Neural progenitor cell (in vitro differentiated cells): ENCODE data around the gene CHCHD6. TPM values are rescaled to one million over a fixed set of nuclear protein-coding genes. Genes with fewer than 3 reads are reported as not detected.

Experiments
- DNase-seq: peaks from one replicate; pipeline ENCODE4 v3.0.0-alpha.2; 2016; ENCODE audit warnings: low spot score
- H2AFZ ChIP-seq: fragments of 200-600 bp; sonication (generic); replicated peaks from 2 replicates; pipeline ENCODE4 v1.6.1; 2016; ENCODE audit warnings: antibody characterized with exemption
- H3F3A ChIP-seq: fragments of 200-600 bp; sonication (generic); 2 replicates; pipeline ENCODE4 v1.6.1; 2016; ENCODE audit warnings: antibody characterized with exemption, low read depth
- H3K27ac ChIP-seq: fragments of 200-600 bp; sonication (generic); 2 replicates; pipeline ENCODE4 v1.5.1; 2016; ENCODE audit warnings: mild to moderate bottlenecking
- H3K27me3 ChIP-seq: fragments of 200-600 bp; sonication (generic); 2 replicates; pipeline ENCODE4 v1.6.1; 2016; ENCODE audit warnings: mild to moderate bottlenecking, moderate library complexity
- H3K36me3 ChIP-seq: fragments of 200-600 bp; sonication (generic); 2 replicates; pipeline ENCODE4 v1.5.1; 2016
- H3K4me1 ChIP-seq: fragments of 200-600 bp; sonication (generic); 2 replicates; pipeline ENCODE4 v1.6.1; 2016; ENCODE audit warnings: mixed run types
- H3K4me2 ChIP-seq: fragments of 200-600 bp; sonication (generic); 2 replicates; pipeline ENCODE4 v1.6.1; 2016
- H3K4me3 ChIP-seq: fragments of 200-600 bp; sonication (generic); 2 replicates; pipeline ENCODE4 v1.5.1; 2016
- H3K79me2 ChIP-seq: fragments of 200-600 bp; sonication (generic); 2 replicates; pipeline ENCODE4 v1.6.1; 2016; ENCODE audit warnings: low read depth
- H3K9ac ChIP-seq: fragments of 200-600 bp; sonication (generic); 2 replicates; pipeline ENCODE4 v1.6.1; 2016
- H3K9me3 ChIP-seq: fragments of 200-600 bp; sonication (generic); 2 replicates; pipeline ENCODE4 v1.5.1; 2016; ENCODE audit warnings: low read depth
- H4K20me1 ChIP-seq: fragments of 200-600 bp; sonication (generic); 2 replicates; pipeline ENCODE4 v1.6.1; 2016; ENCODE audit warnings: low read depth
- H3K27ac Mint-ChIP-seq: 3 replicates; pipeline ENCODE4 v1.8.0; 2021; ENCODE audit warnings: mixed read lengths
- H3K27me3 Mint-ChIP-seq: 2 replicates; pipeline ENCODE4 v1.8.0; 2022; ENCODE audit warnings: low read depth, mild to moderate bottlenecking, inconsistent platforms, moderate library complexity, mixed read lengths; ENCODE audit not compliant: insufficient read depth
- H3K36me3 Mint-ChIP-seq: 3 replicates; pipeline ENCODE4 v1.8.0; 2021; ENCODE audit warnings: mixed read lengths
- H3K4me1 Mint-ChIP-seq: 3 replicates; pipeline ENCODE4 v1.8.0; 2021; ENCODE audit warnings: mixed read lengths
- H3K4me3 Mint-ChIP-seq: 3 replicates; pipeline ENCODE4 v1.8.0; 2021; ENCODE audit warnings: mild to moderate bottlenecking, moderate library complexity, mixed read lengths
- H3K9me3 Mint-ChIP-seq: 3 replicates; pipeline ENCODE4 v1.8.0; 2020; ENCODE audit warnings: mixed read lengths
- EZH2 ChIP-seq: fragments of 200-600 bp; sonication (generic); IDR thresholded peaks from 2 replicates; pipeline ENCODE4 v1.6.1; 2017; ENCODE audit warnings: antibody characterized with exemption, mild to moderate bottlenecking, moderate library complexity
- EZH2phosphoT487 ChIP-seq: fragments of 200-600 bp; sonication (generic); IDR thresholded peaks from 2 replicates; pipeline ENCODE4 v1.6.1; 2017; ENCODE audit warnings: antibody characterized with exemption
- total RNA-seq: library from RNA; depleted of rRNA; stranded (reverse); fragments of >200 nt; gene quantifications from 2 replicates; pipeline ENCODE4 v1.2.3, GENCODE V29; 2015; ENCODE audit warnings: low replicate concordance
- TF ChIP-seq, protein P1 (sequence below): fragments of 200-600 bp; sonication (generic); IDR thresholded peaks from 2 replicates; pipeline ENCODE4 v1.5.1; 2017; ENCODE audit warnings: antibody characterized with exemption, mild to moderate bottlenecking

The CHCHD6 gene
- total RNA-seq, 1 donor from 2014 or later = 35.7 TPM

DNA sequence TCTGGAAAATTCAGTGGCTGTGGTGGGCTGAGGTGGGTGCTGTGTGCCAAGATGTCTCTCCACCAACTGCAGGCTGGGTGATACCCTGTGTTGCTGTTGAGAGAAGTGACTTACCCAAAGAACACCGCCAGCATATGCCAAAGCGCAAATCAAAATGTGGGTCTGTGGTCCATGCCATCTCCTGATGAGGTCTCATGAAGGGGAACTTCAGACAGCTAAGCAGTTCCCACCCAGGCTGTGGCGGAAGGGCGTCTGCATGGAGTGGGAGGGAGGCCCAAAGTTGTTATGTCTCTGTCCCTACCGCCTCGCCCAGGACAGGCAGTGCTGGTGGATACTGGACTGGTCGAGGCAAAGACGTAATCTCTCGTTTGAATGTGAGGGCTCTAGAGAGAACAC is 208.0 kb downstream of the CHCHD6 start:
- Histone ChIP-seq H2AFZ (no peak overlapping the region), H3K27me3 (no peaks in the 10 kb centered on the region), H3K79me2 (no peaks in the 10 kb centered on the region), H3K36me3 (no peaks in the 10 kb centered on the region), H3K4me3 (no peak overlapping the region), H4K20me1 (no peaks in the 10 kb centered on the region), H3K9ac (no peak overlapping the region), H3K9me3 (no peaks in the 10 kb centered on the region), H3K4me2 (no peak overlapping the region), H3F3A (no peaks in the 10 kb centered on the region), H3K27ac (no peak overlapping the region), H3K4me1 (no peaks in the 10 kb centered on the region)
- Mint-ChIP-seq H3K27ac (no peak overlapping the region), H3K4me3 (no peak overlapping the region), H3K27me3 (peaks cover 2% of the 10 kb centered on the region), H3K9me3 (no peaks in the 10 kb centered on the region), H3K36me3 (peaks cover 9% of the 10 kb centered on the region), H3K4me1 (peaks cover 16% of the 10 kb centered on the region)
- no peak for TF ChIP-seq EZH2phosphoT487
- no peak for TF ChIP-seq EZH2
- TF ChIP-seq, protein P1, sequence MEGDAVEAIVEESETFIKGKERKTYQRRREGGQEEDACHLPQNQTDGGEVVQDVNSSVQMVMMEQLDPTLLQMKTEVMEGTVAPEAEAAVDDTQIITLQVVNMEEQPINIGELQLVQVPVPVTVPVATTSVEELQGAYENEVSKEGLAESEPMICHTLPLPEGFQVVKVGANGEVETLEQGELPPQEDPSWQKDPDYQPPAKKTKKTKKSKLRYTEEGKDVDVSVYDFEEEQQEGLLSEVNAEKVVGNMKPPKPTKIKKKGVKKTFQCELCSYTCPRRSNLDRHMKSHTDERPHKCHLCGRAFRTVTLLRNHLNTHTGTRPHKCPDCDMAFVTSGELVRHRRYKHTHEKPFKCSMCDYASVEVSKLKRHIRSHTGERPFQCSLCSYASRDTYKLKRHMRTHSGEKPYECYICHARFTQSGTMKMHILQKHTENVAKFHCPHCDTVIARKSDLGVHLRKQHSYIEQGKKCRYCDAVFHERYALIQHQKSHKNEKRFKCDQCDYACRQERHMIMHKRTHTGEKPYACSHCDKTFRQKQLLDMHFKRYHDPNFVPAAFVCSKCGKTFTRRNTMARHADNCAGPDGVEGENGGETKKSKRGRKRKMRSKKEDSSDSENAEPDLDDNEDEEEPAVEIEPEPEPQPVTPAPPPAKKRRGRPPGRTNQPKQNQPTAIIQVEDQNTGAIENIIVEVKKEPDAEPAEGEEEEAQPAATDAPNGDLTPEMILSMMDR = no peak
- no peak for DNase-seq

DNA sequence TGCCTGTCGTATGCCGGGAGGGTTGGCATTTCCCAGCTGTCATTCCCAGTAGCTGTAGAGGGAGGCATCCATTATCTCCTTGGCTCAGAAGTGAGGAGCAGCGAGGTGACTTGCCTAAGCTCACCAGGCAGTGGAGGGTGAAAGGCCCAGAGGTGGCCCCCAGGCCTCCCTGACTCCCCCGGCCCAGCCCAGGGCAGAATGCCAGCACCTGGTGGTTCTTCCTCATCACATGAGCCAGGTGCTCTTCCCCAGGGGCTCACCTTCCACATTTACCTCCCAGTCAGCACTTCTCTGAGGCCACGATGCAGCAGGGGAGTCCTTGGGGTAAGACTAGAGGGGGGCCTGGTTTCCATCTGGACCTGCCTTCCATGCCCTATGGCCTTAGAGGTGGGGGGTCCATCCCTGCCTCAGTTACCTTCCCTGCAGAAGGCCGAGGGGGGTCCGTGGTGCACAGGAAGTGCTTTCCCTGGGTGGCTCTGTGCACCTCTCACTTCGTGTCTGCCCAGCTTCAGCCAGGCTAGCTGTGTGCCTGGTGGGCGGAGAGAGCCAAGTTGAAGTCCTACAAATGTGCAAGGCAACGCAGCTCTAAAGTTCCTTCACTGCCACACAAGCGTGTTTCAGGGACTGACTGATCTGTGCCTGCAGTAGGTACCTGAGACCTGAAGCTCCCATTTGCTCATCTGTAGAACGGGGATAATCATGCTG is 208.6 kb downstream of the CHCHD6 start:
- no peaks in the 10 kb centered on the region for H3K27me3 ChIP-seq
- no peaks in the 10 kb centered on the region for H3K9me3 ChIP-seq
- Mint-ChIP-seq H3K27ac (no peak overlapping the region), H3K9me3 (no peaks in the 10 kb centered on the region), H3K36me3 (peaks cover 9% of the 10 kb centered on the region), H3K4me3 (no peak overlapping the region), H3K4me1 (peaks cover 16% of the 10 kb centered on the region), H3K27me3 (peaks cover 2% of the 10 kb centered on the region)
- no peak overlapping the region for H2AFZ ChIP-seq
- TF ChIP-seq, protein P1 = no peak
- no peak for TF ChIP-seq EZH2
- TF ChIP-seq EZH2phosphoT487 = no peak
- no peak overlapping the region for H3K9ac ChIP-seq
- no peaks in the 10 kb centered on the region for H3K36me3 ChIP-seq
- H3K79me2 ChIP-seq = no peaks in the 10 kb centered on the region
- no peaks in the 10 kb centered on the region for H3F3A ChIP-seq
- H4K20me1 ChIP-seq = no peaks in the 10 kb centered on the region
- H3K4me1 ChIP-seq = no peaks in the 10 kb centered on the region
- DNase-seq = no peak
- no peak overlapping the region for H3K27ac ChIP-seq
- H3K4me3 ChIP-seq = no peak overlapping the region
- H3K4me2 ChIP-seq = no peak overlapping the region

DNA sequence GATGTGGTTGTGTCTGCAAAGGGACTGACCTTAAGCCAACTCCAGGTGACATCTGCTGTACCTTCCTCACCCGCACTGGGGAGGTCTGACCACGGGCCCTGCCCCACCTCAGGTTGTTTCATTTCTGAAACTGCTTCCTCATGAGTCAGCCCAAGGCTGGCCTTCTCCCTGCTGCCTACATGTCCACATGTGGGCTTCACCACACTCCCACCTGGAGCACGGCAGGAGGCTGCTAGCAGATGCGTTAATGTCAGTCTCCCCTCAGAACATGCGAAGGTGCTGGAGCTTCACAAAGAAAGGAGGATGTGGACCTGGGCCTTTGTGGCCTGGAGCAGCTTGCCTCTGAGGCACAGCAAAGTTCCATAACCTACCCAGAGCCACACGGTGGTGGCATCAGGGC is 209.5 kb downstream of the CHCHD6 start:
- H3K27me3 ChIP-seq = no peaks in the 10 kb centered on the region
- H4K20me1 ChIP-seq = no peaks in the 10 kb centered on the region
- no peaks in the 10 kb centered on the region for H3K9me3 ChIP-seq
- Mint-ChIP-seq H3K4me3 (no peak overlapping the region), H3K36me3 (peaks cover 9% of the 10 kb centered on the region), H3K27ac (no peak overlapping the region), H3K27me3 (peaks cover 2% of the 10 kb centered on the region), H3K9me3 (no peaks in the 10 kb centered on the region), H3K4me1 (peaks cover 15% of the 10 kb centered on the region)
- TF ChIP-seq EZH2phosphoT487 (no peak), EZH2 (no peak)
- TF ChIP-seq, protein P1 = no peak
- DNase-seq = no peak
- no peak overlapping the region for H3K4me2 ChIP-seq
- H2AFZ ChIP-seq = no peak overlapping the region
- no peaks in the 10 kb centered on the region for H3K79me2 ChIP-seq
- no peaks in the 10 kb centered on the region for H3K4me1 ChIP-seq
- no peaks in the 10 kb centered on the region for H3F3A ChIP-seq
- no peak overlapping the region for H3K27ac ChIP-seq
- H3K4me3 ChIP-seq = no peak overlapping the region
- no peaks in the 10 kb centered on the region for H3K36me3 ChIP-seq
- H3K9ac ChIP-seq = no peak overlapping the region
